ENCODE measurements around the gene KRT2.

DNA sequence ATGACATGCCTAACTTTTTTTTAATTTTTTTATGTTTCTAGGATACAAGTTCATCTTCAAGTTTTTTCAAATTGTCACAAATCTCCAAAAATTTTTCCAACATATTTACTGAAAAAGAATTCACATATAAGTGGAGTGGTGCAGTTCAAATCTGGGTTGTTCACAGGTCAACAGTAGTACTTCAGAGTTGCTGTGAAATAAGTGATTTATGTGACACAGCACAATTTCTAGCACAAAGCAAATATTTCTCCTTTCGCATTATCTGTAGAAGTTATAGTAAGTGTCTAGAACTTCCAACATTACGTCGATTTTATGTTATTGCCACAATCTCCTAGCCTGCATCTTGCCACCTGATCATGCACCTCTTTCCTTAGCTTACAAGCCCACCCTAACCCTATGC, 9.7 kb upstream of the KRT2 start:
- TF ChIP-seq, protein P1, sequence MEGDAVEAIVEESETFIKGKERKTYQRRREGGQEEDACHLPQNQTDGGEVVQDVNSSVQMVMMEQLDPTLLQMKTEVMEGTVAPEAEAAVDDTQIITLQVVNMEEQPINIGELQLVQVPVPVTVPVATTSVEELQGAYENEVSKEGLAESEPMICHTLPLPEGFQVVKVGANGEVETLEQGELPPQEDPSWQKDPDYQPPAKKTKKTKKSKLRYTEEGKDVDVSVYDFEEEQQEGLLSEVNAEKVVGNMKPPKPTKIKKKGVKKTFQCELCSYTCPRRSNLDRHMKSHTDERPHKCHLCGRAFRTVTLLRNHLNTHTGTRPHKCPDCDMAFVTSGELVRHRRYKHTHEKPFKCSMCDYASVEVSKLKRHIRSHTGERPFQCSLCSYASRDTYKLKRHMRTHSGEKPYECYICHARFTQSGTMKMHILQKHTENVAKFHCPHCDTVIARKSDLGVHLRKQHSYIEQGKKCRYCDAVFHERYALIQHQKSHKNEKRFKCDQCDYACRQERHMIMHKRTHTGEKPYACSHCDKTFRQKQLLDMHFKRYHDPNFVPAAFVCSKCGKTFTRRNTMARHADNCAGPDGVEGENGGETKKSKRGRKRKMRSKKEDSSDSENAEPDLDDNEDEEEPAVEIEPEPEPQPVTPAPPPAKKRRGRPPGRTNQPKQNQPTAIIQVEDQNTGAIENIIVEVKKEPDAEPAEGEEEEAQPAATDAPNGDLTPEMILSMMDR (IDR thresholded peaks at IDR 0.05; ENCODE audit: control extremely low read depth in 1 of 3, insufficient read depth in 1 of 3, low read depth in 1 of 3, low read length in 3 of 3), result no peak
- no peak for TF ChIP-seq TCF12 (IDR thresholded peaks at IDR 0.05; ENCODE audit: low read depth, low read length)
- TF ChIP-seq POLR2AphosphoS5 (IDR thresholded peaks at IDR 0.05; ENCODE audit: low read depth, low read length), result no peak
- no peak for TF ChIP-seq POLR2A (IDR thresholded peaks at IDR 0.05; ENCODE audit: control extremely low read depth in 1 of 2, low read depth in 2 of 2, low read length in 2 of 2)
- TF ChIP-seq GTF2F1 (IDR thresholded peaks at IDR 0.05; ENCODE audit: borderline replicate concordance, low read depth, low read length), result no peak
- no peak for TF ChIP-seq EZH2 (IDR thresholded peaks at IDR 0.05; ENCODE audit: low read depth, low read length, severe bottlenecking)
- TF ChIP-seq SAP30 (IDR thresholded peaks at IDR 0.05; ENCODE audit: insufficient read depth, insufficient replicate concordance, low read length), result no peak
- TF ChIP-seq GABPA (IDR thresholded peaks at IDR 0.05; ENCODE audit: borderline replicate concordance, insufficient read depth, low read length), result no peak
- TF ChIP-seq RBBP5 (IDR thresholded peaks at IDR 0.05; ENCODE audit: borderline replicate concordance, low read depth, low read length), result no peak
